Measurements from ENCODE around the gene C4A. TPM values are rescaled to one million over a fixed set of nuclear protein-coding genes. Genes with fewer than 3 reads are reported as not detected.

C4A gene
- total and polyA plus RNA-seq, 2 of the 8 experiments (the other 6 are each of a cell fraction or from before 2014, with no cell fraction given): 0.62 to 2.4 TPM

DNA sequence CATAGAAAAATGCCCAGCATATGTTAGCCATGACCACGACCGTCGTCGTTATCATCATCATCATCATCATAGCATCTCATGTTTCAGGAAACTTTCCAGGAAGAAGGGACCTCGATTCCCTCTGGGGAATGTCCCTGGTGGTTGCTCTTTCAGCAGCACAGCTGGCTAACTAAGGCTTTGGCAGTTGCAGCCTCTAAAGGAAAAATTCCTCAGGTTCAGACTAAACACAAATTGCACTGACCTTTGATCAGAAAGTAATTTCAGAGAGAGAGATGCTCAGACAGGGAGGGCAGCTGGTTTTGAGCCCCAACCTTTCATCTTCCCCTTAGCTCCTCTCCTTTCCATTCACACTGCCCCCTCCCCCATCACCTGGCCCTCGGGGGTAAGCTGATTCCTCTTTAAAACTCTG lies 41.6 kb upstream of the C4A start (continued):
- TF ChIP-seq YY1 (IDR thresholded peaks at IDR 0.05; ENCODE audit: low read depth, low read length): no peak
- TF ChIP-seq, protein P1, sequence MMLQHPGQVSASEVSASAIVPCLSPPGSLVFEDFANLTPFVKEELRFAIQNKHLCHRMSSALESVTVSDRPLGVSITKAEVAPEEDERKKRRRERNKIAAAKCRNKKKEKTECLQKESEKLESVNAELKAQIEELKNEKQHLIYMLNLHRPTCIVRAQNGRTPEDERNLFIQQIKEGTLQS (IDR thresholded peaks at IDR 0.05; ENCODE audit: insufficient read depth, low read depth, low read length): no peak
- no peak for TF ChIP-seq POLR2AphosphoS5 (IDR thresholded peaks at IDR 0.05; ENCODE audit: low read depth, low read length)

Measured in H1 (cell line).